Upper lobe of left lung (tissue), 4 donors: Measurements from ENCODE around the gene TFAP2A.

Source experiments
- EP300 ChIP-seq, 4 donors: sonication (generic); formaldehyde crosslinking; IDR thresholded peaks; one replicate each; pipeline ENCODE4 v1.5.1; 2017; ENCODE audit warnings: antibody characterized with exemption in 4 of 4, control low read depth in 2 of 4
- POLR2A ChIP-seq, 4 donors: fragments of 450-650 bp; IDR thresholded peaks; one replicate each; pipeline ENCODE4 v1.5.1; 2016 to 2017; ENCODE audit warnings: antibody characterized with exemption in 4 of 4, mild to moderate bottlenecking in 2 of 4
- POLR2AphosphoS5 ChIP-seq, 2 donors: sonication (generic); formaldehyde crosslinking; IDR thresholded peaks; one replicate each; pipeline ENCODE4 v1.5.1; 2017; ENCODE audit warnings: antibody characterized with exemption in 2 of 2
- TF ChIP-seq, protein P1 (sequence below), 6 experiments: fragments of 450-650 bp in 4 of 6; fragments of 200-600 bp in 2 of 6; sonication (generic) in 2 of 6; IDR thresholded peaks; one replicate each; pipeline ENCODE4 v1.5.1; 2016 to 2019; ENCODE audit warnings: antibody characterized with exemption in 6 of 6

DNA sequence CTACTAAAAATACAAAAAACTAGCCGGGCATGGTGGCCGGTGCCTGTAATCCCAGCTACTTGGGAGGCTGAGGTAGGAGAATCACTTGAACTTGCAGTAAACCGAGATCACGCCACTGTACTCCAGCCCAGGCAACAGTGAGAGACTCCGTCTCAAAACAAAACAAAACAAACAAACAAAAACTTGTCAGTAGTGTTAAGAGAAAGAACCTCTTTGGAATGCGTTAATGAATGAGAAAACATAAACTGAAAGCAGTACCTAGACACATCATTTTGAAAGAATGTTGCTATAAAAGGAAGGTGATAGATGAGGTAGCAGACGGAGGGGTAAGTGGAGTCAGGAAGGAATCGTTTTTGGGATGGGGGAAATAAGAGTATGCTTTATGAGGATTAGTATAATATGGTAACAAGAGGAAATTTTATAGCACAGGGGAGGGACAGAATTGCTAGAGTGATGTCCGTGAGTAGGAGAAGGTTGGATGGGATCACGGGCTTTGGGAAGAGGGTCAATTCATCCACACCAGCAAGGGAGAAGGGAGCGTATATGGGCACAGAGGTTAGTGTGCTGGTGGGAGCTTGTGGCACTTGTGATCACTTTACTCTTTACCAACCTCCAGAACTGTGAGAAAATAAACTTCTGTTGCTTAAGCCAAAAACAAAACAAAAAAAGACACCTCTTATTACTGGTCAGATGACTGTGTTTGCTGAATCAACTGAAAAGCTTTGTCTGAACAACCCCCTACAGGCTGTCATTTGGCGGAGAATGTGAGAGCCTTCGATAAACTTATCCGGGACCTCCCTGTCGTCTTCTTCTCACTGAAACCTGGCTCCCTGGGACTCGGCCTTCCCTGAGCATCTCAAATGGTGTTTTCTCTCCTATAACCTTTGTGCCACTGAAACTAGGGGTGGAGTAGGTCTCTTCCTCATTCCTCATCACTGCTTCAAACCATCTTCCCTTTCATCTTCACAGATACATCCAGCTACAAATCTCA lies 48.9 kb upstream of the TFAP2A start:
- TF ChIP-seq, protein P1, sequence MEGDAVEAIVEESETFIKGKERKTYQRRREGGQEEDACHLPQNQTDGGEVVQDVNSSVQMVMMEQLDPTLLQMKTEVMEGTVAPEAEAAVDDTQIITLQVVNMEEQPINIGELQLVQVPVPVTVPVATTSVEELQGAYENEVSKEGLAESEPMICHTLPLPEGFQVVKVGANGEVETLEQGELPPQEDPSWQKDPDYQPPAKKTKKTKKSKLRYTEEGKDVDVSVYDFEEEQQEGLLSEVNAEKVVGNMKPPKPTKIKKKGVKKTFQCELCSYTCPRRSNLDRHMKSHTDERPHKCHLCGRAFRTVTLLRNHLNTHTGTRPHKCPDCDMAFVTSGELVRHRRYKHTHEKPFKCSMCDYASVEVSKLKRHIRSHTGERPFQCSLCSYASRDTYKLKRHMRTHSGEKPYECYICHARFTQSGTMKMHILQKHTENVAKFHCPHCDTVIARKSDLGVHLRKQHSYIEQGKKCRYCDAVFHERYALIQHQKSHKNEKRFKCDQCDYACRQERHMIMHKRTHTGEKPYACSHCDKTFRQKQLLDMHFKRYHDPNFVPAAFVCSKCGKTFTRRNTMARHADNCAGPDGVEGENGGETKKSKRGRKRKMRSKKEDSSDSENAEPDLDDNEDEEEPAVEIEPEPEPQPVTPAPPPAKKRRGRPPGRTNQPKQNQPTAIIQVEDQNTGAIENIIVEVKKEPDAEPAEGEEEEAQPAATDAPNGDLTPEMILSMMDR (IDR thresholded peaks at IDR 0.05): no peak
- no peak for TF ChIP-seq POLR2AphosphoS5 (IDR thresholded peaks at IDR 0.05)
- TF ChIP-seq POLR2A (IDR thresholded peaks at IDR 0.05): no peak
- TF ChIP-seq EP300 (IDR thresholded peaks at IDR 0.05): no peak
